Muscle layer of duodenum (tissue), 2 donors: Measurements from ENCODE around the gene MSLN.
A peak's percentile ranks its signal among the peaks of the same experiment; 100 is the strongest.

Source experiments
- H3K27ac ChIP-seq: one replicate; pipeline ENCODE4 v1.7.0; 2013; ENCODE audit warnings: mild to moderate bottlenecking, low read length
- H3K27me3 ChIP-seq: one replicate; pipeline ENCODE4 v1.7.0; 2013; ENCODE audit warnings: low read depth, mild to moderate bottlenecking, control low read depth, low read length
- H3K36me3 ChIP-seq, 2 donors: one replicate each; pipeline ENCODE4 v1.7.0; 2013; ENCODE audit warnings: low read length in 2 of 2, control low read depth in 1 of 2, mild to moderate bottlenecking in 1 of 2; ENCODE audit not compliant: insufficient read depth in 2 of 2, control insufficient read depth in 1 of 2
- H3K4me1 ChIP-seq, 2 donors: one replicate each; pipeline ENCODE4 v1.7.0; 2013; ENCODE audit warnings: low read length in 2 of 2, mild to moderate bottlenecking in 2 of 2, control low read depth in 1 of 2, moderate library complexity in 1 of 2; ENCODE audit not compliant: insufficient read depth in 2 of 2, control insufficient read depth in 1 of 2
- H3K4me3 ChIP-seq, 2 donors: one replicate each; pipeline ENCODE4 v1.7.0; 2013; ENCODE audit warnings: low read length in 2 of 2, low read depth in 1 of 2, mild to moderate bottlenecking in 1 of 2
- H3K9me3 ChIP-seq, 2 donors: one replicate each; pipeline ENCODE4 v1.7.0; 2013; ENCODE audit warnings: low read length in 2 of 2, control low read depth in 1 of 2, mild to moderate bottlenecking in 1 of 2; ENCODE audit not compliant: control insufficient read depth in 1 of 2
- donor health status: healthy.

The MSLN gene

DNA sequence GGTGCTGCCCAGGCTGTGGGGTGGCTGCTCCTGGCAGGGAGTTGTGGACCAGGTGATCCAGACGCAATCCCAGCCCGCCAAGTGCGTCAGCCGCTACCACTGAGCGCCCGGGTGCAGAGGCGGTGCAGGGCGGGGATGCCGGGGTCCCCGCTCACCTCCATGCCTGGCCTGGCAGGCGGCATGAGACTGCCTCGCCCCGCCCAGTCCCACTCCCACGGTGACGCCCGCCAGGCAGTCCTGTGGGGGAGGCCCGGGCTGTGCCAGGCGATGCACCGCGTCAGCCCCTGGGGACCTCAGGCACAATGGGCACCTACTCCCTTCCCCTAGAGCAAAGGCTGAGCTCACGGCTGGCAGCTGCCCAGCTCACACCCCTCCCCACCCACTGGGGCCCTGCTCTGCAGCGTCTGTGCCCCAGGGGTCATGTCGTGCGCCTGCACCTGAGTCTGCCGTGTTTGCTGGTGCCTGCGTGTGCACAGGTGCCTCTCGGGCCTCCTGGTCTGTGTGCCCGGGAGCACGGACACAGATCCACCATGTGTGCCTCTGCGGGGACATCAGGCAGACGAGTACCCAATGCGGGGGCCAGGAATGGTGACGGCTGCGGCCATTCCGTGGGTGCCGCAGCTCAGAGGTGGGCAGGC is 22.4 kb downstream of the MSLN start:
- Histone ChIP-seq H3K4me1 (peaks cover 0 to 16% of the 10 kb centered on the region in 2 donors), H3K9me3 (no peaks in the 10 kb centered on the region), H3K36me3 (peaks cover 0 to 6% of the 10 kb centered on the region in 2 donors), H3K27ac (no peak overlapping the region), H3K27me3 (no peaks in the 10 kb centered on the region), H3K4me3 (no peak overlapping the region)

DNA sequence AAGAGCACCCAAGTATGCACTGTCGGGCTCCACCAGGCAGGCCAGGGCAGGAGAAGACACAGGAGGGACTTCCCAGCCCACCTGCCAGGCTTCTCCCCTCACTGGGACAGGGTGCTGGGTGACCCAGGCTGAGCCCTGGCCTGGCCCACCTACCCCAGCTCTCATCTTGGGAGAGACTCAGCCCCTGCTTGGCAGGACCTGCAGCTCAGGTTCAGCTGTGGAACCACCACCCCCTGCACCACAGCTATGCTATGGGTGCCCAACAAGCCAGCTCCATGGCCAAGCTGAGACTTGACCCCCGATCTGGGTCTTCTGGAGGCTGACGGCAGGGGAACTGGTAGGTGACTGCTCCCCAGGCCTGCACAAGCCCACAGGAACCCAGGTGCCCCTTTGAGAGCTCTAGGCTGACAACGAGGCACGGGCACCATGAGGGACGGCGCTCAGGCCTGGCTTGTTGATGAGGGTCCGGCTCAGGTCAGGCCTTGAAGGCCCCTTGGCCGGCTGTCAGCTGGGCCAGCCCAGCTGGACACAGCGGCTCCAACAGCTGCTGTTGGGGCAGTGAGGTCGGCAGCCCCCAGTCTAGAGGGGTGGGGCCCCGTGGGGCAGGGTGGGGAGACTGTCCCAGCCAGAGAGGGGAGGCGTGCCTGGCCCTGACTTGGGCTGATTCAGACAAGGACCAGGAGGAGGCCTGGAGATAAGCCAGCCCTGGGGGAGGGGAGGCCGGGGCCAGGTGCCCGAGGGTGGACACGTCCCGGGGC is 23.0 kb downstream of the MSLN start:
- no peak overlapping the region for H3K27ac ChIP-seq
- peaks cover 0 to 6% of the 10 kb centered on the region in 2 donors for H3K36me3 ChIP-seq
- no peak overlapping the region for H3K4me3 ChIP-seq
- H3K27me3 ChIP-seq, result no peaks in the 10 kb centered on the region
- peaks cover 0 to 16% of the 10 kb centered on the region in 2 donors for H3K4me1 ChIP-seq
- no peaks in the 10 kb centered on the region for H3K9me3 ChIP-seq

DNA sequence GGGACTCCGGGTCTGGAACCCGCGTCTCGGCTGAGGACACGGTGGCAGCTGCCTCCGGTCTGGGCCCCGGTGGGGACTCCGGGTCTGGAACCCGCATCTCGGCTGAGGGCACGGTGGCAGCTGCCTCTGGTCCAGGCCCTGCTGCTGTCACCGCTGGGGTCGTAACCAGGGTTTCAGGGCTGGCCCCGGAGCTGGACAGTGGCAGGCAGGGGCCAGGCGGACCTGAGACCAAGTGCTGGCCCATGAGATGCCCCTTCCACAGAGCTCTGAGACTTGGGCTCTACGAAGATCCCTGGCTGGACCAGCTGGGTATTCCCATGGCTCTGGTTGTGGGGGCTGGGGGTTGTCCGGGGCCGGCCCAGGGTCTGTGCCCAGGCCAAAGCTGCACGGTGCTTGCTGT is 23.9 kb downstream of the MSLN start:
- peaks cover 0 to 6% of the 10 kb centered on the region in 2 donors for H3K36me3 ChIP-seq
- no peaks in the 10 kb centered on the region for H3K9me3 ChIP-seq
- H3K4me1 ChIP-seq, result peaks cover 0 to 24% of the 10 kb centered on the region in 2 donors
- no peak overlapping the region for H3K4me3 ChIP-seq
- no peak overlapping the region for H3K27ac ChIP-seq
- no peaks in the 10 kb centered on the region for H3K27me3 ChIP-seq

- Histone ChIP-seq H3K4me1 (peaks cover 0 to 27% of the 10 kb centered on the region in 2 donors), H3K36me3 (peaks cover 0 to 9% of the 10 kb centered on the region in 2 donors), H3K27ac (no peak overlapping the region), H3K4me3 (no peak overlapping the region), H3K27me3 (no peaks in the 10 kb centered on the region), H3K9me3 (no peaks in the 10 kb centered on the region)
Observed at GRCh38 chr16:785563-786535, 25.3 kb downstream of the MSLN start.

GRCh38 chr16:787321-787966 is 26.9 kb downstream of the MSLN start:
- H3K27ac ChIP-seq, result no peak overlapping the region
- no peaks in the 10 kb centered on the region for H3K9me3 ChIP-seq
- peaks cover 0 to 27% of the 10 kb centered on the region in 2 donors for H3K4me1 ChIP-seq
- H3K27me3 ChIP-seq, result no peaks in the 10 kb centered on the region
- peak overlapping the region; percentile 86 to 96 for H3K4me3 ChIP-seq
- peaks cover 0 to 12% of the 10 kb centered on the region in 2 donors for H3K36me3 ChIP-seq

DNA sequence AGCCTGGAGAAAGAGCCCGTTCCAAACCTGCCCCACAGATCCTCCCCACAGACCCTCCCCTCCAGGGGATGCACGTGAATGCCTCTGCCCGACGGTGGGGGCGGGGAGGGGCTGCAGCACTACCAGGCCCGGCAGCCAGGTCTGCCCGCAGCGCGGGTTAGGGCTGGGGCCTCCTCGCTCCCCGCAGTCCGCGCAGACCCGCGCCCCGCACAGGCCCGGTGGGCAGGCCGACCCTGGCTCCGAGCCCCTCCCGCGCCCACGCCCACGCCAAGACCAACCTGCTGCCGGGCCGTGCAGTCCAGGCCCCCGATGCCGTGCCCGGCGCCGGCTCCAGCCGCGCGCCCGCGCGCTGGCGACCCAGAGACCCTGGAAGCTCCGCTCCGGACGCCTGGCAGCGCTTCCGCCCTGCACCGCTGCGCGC is 27.5 kb downstream of the MSLN start, which contains the start of gene RPUSD1:
Gene RPUSD1 (minus strand): TSS at position 404 of the 421 bp plus-strand sequence. CDS start 644 bp downstream, outside the sequence.
- H3K4me1 ChIP-seq, result peaks cover 0 to 27% of the 10 kb centered on the region in 2 donors
- H3K27me3 ChIP-seq, result no peaks in the 10 kb centered on the region
- H3K27ac ChIP-seq, result no peak within 1 kb of the TSS
- peak within 1 kb of the TSS; percentile 86 to 96 for H3K4me3 ChIP-seq
- peaks cover 0 to 12% of the 10 kb centered on the region in 2 donors for H3K36me3 ChIP-seq
- H3K9me3 ChIP-seq, result no peaks in the 10 kb centered on the region

- Histone ChIP-seq H3K4me1 (peaks cover 0 to 24% of the 10 kb centered on the region in 2 donors), H3K27ac (no peak within 1 kb of the TSS), H3K27me3 (no peaks in the 10 kb centered on the region), H3K4me3 (peak within 1 kb of the TSS; percentile 86 to 96), H3K9me3 (no peaks in the 10 kb centered on the region), H3K36me3 (peaks cover 0 to 12% of the 10 kb centered on the region in 2 donors)
Observed at GRCh38 chr16:788399-789126, 28.0 kb downstream of the MSLN start, which contains the start of gene CHTF18. Gene CHTF18, plus strand, starts transcription at chr16:788620. Its CDS starts 65 bp downstream, at chr16:788685.

GRCh38 chr16:789191-789850 is 28.8 kb downstream of the MSLN start:
- peaks cover 0 to 12% of the 10 kb centered on the region in 2 donors for H3K36me3 ChIP-seq
- no peak overlapping the region for H3K27ac ChIP-seq
- peaks cover 0 to 22% of the 10 kb centered on the region in 2 donors for H3K4me1 ChIP-seq
- no peaks in the 10 kb centered on the region for H3K27me3 ChIP-seq
- no peaks in the 10 kb centered on the region for H3K9me3 ChIP-seq
- peak overlapping the region; percentile 37 to 89 for H3K4me3 ChIP-seq

GRCh38 chr16:790086-790485 is 29.6 kb downstream of the MSLN start:
- H3K4me3 ChIP-seq, result no peak overlapping the region
- H3K27me3 ChIP-seq, result no peaks in the 10 kb centered on the region
- H3K27ac ChIP-seq, result no peak overlapping the region
- H3K36me3 ChIP-seq, result peaks cover 0 to 12% of the 10 kb centered on the region in 2 donors
- H3K4me1 ChIP-seq, result peaks cover 0 to 22% of the 10 kb centered on the region in 2 donors
- H3K9me3 ChIP-seq, result no peaks in the 10 kb centered on the region
